Activated naive CD4-positive, alpha-beta T cell treated with anti-CD3 and anti-CD28 coated beads for 36 hours (primary cell): Measurements from ENCODE around the gene KCNC3. TPM values are rescaled to one million over a fixed set of nuclear protein-coding genes. Genes with fewer than 3 reads are reported as not detected.

Experiments
- CTCF ChIA-PET: fragments of 350-600 bp; sonication (Branson Sonifier 250); formaldehyde crosslinking; loops from one replicate; lab custom pipeline; 2021; ENCODE audit warnings: antibody characterized with exemption; lab: Charles Lee
- DNase-seq: peaks from one replicate; pipeline ENCODE4 v3.0.0-alpha.2; 2020
- H3K27ac Mint-ChIP-seq: one replicate; pipeline ENCODE4 v1.8.0; 2021; ENCODE audit warnings: mild to moderate bottlenecking, mixed read lengths
- H3K27me3 Mint-ChIP-seq: one replicate; pipeline ENCODE4 v1.8.0; 2021; ENCODE audit warnings: low read depth, mixed read lengths
- H3K36me3 Mint-ChIP-seq: one replicate; pipeline ENCODE4 v1.8.0; 2021; ENCODE audit warnings: low read depth, mixed read lengths
- H3K4me1 Mint-ChIP-seq: one replicate; pipeline ENCODE4 v1.8.0; 2021; ENCODE audit warnings: low read depth, mixed read lengths
- H3K4me3 Mint-ChIP-seq: one replicate; pipeline ENCODE4 v1.8.0; 2021; ENCODE audit warnings: mild to moderate bottlenecking, moderate library complexity, mixed read lengths
- H3K9me3 Mint-ChIP-seq: one replicate; pipeline ENCODE4 v1.8.0; 2021; ENCODE audit warnings: mixed read lengths
- intact Hi-C: fragments of 100-400 bp; cut with micrococcal nuclease; formaldehyde crosslinking; loops from one replicate; pipeline ENCODE4 v1.15.1; 2023
- total RNA-seq, 2 experiments: library from RNA; stranded (reverse); gene quantifications; one replicate each; pipeline ENCODE4 v1.2.3, GENCODE V29; 2021

Gene KCNC3
- 1 to 10 TPM; 2.0 to 2.4 TPM for total RNA-seq

DNA sequence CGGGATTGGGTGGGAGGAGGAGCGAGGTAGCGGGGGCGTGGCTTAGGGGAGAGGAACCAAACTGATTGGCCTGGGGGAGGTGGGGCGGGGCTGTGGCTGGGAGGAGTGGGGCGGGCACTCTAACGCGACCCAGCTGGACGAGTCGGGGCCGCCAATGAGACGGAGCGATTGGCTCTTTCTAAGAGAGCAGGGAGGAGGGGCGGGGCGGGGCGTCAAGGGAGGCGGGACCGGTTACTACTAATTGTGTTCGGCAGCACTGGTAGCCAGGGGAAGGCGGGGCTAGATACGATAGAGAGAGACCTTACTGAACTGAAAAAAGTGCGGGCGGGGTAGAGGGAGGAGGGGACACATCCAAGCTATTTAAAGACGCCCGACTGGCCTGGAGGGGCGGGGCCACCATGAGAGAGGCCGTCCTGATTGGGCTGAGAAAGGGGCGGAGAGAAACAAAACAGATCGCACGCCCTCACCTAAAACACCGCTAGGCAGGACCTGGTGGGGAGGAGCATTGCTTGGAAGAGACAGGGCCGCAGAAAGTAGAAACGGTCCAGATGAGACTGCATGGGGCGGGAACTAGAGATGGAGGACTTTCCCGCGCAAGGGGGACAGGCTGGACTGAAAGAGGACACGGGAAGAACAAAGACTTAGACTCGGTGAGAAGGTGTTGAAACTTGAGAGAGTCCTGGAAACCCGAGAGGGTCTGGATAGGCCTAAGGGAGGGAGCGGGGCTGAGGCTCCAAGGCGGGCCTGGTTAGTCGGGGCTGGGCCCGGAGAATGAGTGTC lies at the start of gene KCNC3:
TSS of gene KCNC3 (minus strand) at position 232 of the 780 bp plus-strand sequence. CDS start 295 bp downstream, outside the sequence.
- Mint-ChIP-seq H3K9me3 (no peaks in the 10 kb centered on the region), H3K36me3 (peaks cover 8% of the 10 kb centered on the region), H3K4me3 (peak within 1 kb of the TSS; percentile 82), H3K4me1 (peaks cover 65% of the 10 kb centered on the region), H3K27me3 (peaks cover 45% of the 10 kb centered on the region), H3K27ac (peak within 1 kb of the TSS; percentile 83)
- intact Hi-C loops: loop anchor here (1.0 to 5.0 kb wide), 3 partner anchors 27 to 302 kb away; partner anchors contain the start of genes POLD1, VRK3 and ZNF473
- CTCF ChIA-PET: interaction anchor here (0.8 to 1.9 kb wide), 2 partner anchors 18 to 35 kb away, joined by 3 to 6 read pairs; no protein-coding TSS in a partner anchor
- DNase-seq: peak; percentile 98

DNA sequence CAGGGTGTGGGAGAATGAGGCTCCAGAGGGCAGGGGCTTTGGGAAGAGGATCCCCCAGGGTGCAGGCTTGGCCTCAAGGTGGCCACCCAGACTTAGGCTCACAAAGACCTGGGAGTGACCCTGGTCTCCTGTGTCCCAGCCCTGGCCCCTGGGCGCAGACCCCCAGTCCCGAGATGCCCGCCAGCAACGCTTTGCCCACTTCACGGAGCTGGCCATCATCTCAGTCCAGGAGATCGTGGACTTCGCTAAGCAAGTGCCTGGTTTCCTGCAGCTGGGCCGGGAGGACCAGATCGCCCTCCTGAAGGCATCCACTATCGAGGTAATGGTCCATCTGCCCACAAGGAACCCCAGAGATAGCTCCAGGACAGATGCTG lies 49.7 kb upstream of the KCNC3 start:
- no peak overlapping the region for H3K27ac Mint-ChIP-seq
- H3K27me3 Mint-ChIP-seq: no peaks in the 10 kb centered on the region
- H3K36me3 Mint-ChIP-seq: peaks cover 24% of the 10 kb centered on the region
- no peak overlapping the region for H3K4me3 Mint-ChIP-seq
- DNase-seq: no peak
- no peaks in the 10 kb centered on the region for H3K9me3 Mint-ChIP-seq
- peaks cover 26% of the 10 kb centered on the region for H3K4me1 Mint-ChIP-seq
- intact Hi-C loops: no loop called here
- CTCF ChIA-PET: no interaction called here

DNA sequence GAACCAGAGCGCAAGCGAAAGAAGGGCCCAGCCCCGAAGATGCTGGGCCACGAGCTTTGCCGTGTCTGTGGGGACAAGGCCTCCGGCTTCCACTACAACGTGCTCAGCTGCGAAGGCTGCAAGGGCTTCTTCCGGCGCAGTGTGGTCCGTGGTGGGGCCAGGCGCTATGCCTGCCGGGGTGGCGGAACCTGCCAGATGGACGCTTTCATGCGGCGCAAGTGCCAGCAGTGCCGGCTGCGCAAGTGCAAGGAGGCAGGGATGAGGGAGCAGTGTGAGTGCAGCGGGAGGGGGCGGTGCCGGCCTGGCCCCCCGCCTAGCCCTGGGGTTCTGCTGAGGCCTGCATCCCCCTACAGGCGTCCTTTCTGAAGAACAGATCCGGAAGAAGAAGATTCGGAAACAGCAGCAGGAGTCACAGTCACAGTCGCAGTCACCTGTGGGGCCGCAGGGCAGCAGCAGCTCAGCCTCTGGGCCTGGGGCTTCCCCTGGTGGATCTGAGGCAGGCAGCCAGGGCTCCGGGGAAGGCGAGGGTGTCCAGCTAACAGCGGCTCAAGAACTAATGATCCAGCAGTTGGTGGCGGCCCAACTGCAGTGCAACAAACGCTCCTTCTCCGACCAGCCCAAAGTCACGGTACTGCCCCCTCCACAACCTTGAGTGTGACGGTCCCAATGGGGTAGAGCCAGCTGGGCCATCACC lies 49.1 kb upstream of the KCNC3 start:
- peaks cover 21% of the 10 kb centered on the region for H3K4me1 Mint-ChIP-seq
- no peaks in the 10 kb centered on the region for H3K9me3 Mint-ChIP-seq
- no peak overlapping the region for H3K27ac Mint-ChIP-seq
- intact Hi-C loops: no loop called here
- no peak overlapping the region for H3K4me3 Mint-ChIP-seq
- H3K27me3 Mint-ChIP-seq: no peaks in the 10 kb centered on the region
- H3K36me3 Mint-ChIP-seq: peaks cover 23% of the 10 kb centered on the region
- CTCF ChIA-PET: no interaction called here
- no peak for DNase-seq

DNA sequence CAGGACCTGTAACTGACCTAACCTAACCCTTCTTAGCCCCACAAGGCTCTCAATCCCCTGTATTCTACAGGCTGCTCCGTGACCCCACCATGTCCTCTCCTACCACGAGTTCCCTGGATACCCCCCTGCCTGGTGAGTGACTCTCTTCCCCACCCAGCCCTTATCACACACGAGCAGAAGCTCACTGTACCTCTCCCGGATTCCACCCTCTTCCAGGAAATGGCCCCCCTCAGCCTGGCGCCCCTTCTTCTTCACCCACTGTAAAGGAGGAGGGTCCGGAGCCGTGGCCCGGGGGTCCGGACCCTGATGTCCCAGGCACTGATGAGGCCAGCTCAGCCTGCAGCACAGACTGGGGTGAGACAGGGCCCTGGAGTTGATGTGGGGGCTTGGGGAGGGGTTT lies 48.3 kb upstream of the KCNC3 start:
- Mint-ChIP-seq H3K27me3 (no peaks in the 10 kb centered on the region), H3K36me3 (peaks cover 23% of the 10 kb centered on the region), H3K27ac (peak overlapping the region; percentile 24), H3K4me1 (peaks cover 19% of the 10 kb centered on the region), H3K9me3 (no peaks in the 10 kb centered on the region), H3K4me3 (peak overlapping the region; percentile 100)
- CTCF ChIA-PET: no interaction called here
- no peak for DNase-seq
- intact Hi-C loops: no loop called here

DNA sequence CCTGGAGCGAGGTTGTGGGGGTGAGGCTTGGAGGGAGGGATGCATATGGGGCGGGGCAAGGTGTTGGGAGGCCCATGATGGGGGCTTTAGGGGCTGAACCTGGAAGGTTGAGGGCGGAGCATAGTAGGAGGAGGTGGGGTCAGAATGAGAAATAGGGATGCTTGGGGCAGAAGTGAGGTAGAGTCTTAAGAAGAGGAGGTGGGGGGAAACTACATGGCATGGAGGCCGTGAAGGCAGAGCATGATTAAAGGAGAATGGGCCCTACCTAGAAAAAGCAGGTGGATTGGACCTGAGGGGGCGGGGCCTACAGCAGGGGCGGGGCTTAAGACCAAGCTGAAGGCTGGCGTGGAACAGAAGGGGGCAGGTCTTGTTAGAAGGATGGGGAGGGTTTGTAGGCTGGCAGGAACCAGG lies 47.9 kb upstream of the KCNC3 start:
- DNase-seq: peak; percentile 59
- intact Hi-C loops: no loop called here
- Mint-ChIP-seq H3K9me3 (no peaks in the 10 kb centered on the region), H3K27me3 (no peaks in the 10 kb centered on the region), H3K4me1 (peaks cover 19% of the 10 kb centered on the region), H3K4me3 (peak overlapping the region; percentile 100), H3K27ac (peak overlapping the region; percentile 34), H3K36me3 (peaks cover 23% of the 10 kb centered on the region)
- CTCF ChIA-PET: no interaction called here

DNA sequence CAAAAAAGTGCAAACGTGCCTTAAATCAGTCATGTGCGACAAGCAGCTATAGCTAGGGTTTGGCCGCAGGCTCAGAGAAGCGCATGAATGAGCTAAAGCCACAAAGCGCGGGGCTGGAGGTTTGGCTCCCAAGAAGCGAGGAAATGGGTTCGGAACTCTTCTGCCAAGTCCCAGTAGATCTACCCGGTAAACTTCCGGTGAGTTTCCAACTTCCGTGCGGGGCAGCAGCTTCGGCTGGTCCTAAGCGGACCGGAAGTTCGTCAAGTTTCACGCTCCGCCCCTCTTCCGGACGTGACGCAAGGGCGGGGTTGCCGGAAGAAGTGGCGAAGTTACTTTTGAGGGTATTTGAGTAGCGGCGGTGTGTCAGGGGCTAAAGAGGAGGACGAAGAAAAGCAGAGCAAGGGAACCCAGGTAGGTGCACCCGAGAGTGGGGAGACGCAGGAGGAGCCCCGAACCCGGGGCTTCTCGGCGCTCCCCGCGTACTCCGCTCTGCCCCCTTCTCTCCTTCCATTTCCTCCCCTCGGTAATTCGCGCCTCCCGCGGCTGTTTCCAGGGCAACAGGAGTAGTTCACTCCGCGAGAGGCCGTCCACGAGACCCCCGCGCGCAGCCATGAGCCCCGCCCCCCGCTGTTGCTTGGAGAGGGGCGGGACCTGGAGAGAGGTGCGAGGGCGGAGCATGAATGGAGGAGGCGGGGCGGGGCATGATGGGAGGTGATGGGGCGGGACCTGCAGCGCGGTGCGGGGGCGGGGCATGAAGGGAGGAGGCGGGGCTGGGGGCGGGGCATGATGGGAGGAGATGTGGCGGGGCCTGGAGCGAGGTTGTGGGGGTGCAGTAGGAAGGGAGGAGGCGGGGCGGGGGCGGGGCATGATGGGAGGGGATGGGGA lies 47.2 kb upstream of the KCNC3 start, which contains the start of gene NR1H2:
TSS of gene NR1H2 (plus strand) at position 292 of the 885 bp plus-strand sequence. CDS start 1,149 bp downstream, outside the sequence.
- H3K36me3 Mint-ChIP-seq: peaks cover 22% of the 10 kb centered on the region
- peak within 1 kb of the TSS; percentile 100 for H3K27ac Mint-ChIP-seq
- no peaks in the 10 kb centered on the region for H3K9me3 Mint-ChIP-seq
- H3K4me3 Mint-ChIP-seq: peak within 1 kb of the TSS; percentile 100
- H3K4me1 Mint-ChIP-seq: peaks cover 19% of the 10 kb centered on the region
- intact Hi-C loops: loop anchor here (1.0 kb wide), 4 partner anchors 8 to 135 kb away; partner anchors contain the start of genes EMC10, GARIN5A, JOSD2 and POLD1
- H3K27me3 Mint-ChIP-seq: no peaks in the 10 kb centered on the region
- CTCF ChIA-PET: interaction anchor here (0.7 to 1.7 kb wide), 4 partner anchors 9 to 84 kb away, joined by 3 to 6 read pairs (median 4); no protein-coding TSS in a partner anchor
- peak; percentile 96 for DNase-seq

DNA sequence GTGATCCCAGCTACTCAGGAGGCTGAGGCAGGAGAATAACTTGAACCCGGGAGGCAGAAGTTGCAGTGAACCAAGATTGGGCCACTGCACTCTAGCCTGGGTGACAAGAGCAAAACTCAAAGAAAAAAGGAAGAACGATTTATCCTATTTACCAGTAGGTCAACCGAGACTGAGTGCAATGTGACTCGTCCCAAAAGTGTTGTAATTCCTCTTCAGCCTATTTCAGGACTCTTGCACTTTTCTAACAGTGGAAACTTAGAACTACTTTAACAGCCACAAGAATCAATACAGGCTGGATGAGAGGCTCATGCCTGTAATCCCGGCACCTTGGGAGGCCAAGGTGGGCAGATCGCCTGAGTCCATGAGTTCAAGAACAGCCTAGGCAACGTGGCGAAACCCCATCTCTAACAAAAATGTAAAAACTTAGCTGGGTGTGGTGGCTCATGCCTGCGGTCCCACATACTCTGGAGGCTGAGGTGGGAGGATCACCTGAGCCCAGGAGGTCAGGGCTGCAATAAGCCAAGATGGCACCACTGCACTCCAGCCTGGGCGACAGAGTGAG lies 42.8 kb upstream of the KCNC3 start:
- CTCF ChIA-PET: no interaction called here
- Mint-ChIP-seq H3K9me3 (no peaks in the 10 kb centered on the region), H3K36me3 (peaks cover 2% of the 10 kb centered on the region), H3K4me1 (peaks cover 27% of the 10 kb centered on the region), H3K27me3 (no peaks in the 10 kb centered on the region), H3K27ac (no peak overlapping the region), H3K4me3 (no peak overlapping the region)
- no peak for DNase-seq
- intact Hi-C loops: no loop called here

DNA sequence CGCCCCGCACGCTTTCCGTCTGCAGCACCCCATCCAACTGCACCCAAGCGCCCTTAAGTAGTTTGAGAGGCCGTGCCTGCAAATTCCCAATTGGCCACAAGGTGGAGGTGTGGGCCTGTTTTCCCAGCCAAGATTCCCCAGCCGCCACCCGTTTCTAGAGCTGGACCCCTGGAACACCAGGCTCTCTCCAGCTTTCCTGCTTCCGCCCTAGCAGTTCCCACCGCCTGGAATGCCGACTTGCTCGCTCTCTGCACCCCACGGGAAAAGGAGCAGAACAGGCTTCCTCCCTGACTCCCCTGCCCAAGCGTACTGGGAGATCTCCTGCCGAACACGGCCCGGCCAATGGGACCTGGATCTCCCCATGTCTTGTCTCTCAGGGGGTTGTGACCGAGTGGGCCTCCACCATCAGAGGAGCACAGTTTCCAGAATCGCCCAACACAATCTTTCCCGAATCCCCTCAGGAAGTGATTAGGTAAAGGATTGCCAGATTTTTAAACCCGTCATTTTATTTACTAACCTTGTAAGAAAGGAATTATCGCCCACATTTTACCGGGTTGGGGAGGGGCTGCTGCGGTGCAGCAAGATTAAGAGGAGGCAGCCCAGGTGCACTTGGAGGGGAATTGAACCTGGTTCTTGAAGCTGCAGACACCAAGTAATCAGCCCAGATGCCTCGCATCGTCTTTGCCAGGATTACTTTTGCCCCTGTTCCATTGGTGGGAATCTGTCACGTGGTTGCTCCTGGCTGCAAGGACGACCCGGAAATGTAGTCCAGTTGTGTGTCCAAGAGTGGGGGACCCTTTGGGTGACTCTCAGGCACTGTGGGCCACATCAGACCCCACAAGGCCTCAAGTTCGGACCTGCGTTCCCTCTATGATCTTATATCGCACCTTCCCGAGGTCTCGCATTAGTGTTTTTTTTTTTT lies 39.7 kb upstream of the KCNC3 start:
- intact Hi-C loops: loop anchor here (1.0 to 10.0 kb wide), 5 partner anchors 12 to 414 kb away; no protein-coding TSS in a partner anchor
- Mint-ChIP-seq H3K36me3 (peaks cover under 1% of the 10 kb centered on the region), H3K4me3 (peak overlapping the region; percentile 88), H3K9me3 (no peaks in the 10 kb centered on the region), H3K4me1 (peaks cover 35% of the 10 kb centered on the region), H3K27ac (peak overlapping the region; percentile 88), H3K27me3 (no peaks in the 10 kb centered on the region)
- peak; percentile 89 for DNase-seq
- CTCF ChIA-PET: interaction anchor here (0.9 to 3.2 kb wide), 9 partner anchors 9 to 187 kb away, joined by 3 to 19 read pairs (median 5); partner anchors contain the start of gene POLD1

DNA sequence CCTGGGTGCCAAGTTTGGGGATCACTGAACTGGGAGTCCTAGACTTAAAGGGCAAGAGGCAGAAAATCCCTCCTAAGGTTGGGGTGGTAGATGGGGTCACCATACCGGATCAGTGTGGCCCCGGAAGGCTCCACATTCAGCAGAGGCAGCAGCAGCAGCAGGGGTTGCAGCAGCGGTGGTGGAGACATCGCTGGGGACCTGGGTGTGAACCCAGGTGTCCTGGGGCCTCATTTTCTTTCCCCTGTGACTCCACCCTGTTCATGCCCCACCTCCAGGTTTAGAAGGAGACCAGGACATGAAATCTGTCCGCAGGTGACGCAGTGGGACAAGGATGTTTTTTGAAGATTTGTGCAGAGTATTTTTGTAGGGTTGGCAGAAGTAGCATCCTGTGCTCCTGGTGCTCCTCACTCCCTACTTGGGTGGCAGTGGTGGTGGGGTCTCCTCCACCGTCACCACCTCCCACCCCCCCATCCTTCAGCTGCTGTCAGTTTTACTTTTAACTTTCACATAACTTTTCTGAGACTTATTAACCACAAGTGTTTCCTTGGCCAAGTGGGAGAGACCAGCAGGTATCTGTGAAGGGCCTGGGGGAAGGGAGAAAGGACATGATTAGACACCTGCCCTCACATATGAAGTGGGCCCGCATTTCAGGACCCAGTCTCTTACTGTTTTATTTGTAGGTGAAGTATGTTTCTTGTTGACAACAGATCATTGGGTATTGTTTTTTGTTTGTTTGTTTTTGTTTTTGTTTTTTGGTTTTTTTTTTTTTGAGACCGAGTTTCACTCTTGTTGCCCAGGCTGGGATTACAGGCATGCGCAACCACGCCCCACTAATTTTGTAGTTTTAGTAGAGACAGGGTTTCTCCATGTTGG lies 36.5 kb upstream of the KCNC3 start, which contains the start of gene NAPSA:
TSS of gene NAPSA (minus strand) at position 206 of the 873 bp plus-strand sequence. CDS start at position 188, 18 bp downstream.
- peak within 1 kb of the TSS; percentile 72 for H3K4me3 Mint-ChIP-seq
- peak; percentile 33 for DNase-seq
- H3K9me3 Mint-ChIP-seq: no peaks in the 10 kb centered on the region
- H3K27ac Mint-ChIP-seq: peak within 1 kb of the TSS; percentile 95
- peaks cover 12% of the 10 kb centered on the region for H3K36me3 Mint-ChIP-seq
- CTCF ChIA-PET: interaction anchor here (0.6 to 1.3 kb wide), 3 partner anchors 9 to 220 kb away, joined by 4 to 11 read pairs (median 6); no protein-coding TSS in a partner anchor
- peaks cover 65% of the 10 kb centered on the region for H3K4me1 Mint-ChIP-seq
- H3K27me3 Mint-ChIP-seq: no peaks in the 10 kb centered on the region
- intact Hi-C loops: loop anchor here (10.0 kb wide), 1 partner anchor 289 kb away; no protein-coding TSS in a partner anchor
